Measurements from ENCODE around the gene SNX33.
"Not testable (repeated sequence)": the region's sequence is repeated elsewhere in the genome, so short reads cannot be mapped to it uniquely, and the experiment has no call there.

The SNX33 gene

GRCh38 chr15:75683646-75684312 lies 36.1 kb downstream of the SNX33 start:
- DNase-seq (ENCODE audit: low spot score): peak; percentile 69

- DNase-seq (ENCODE audit: low spot score): no peak
These were observed 36.9 kb downstream of the SNX33 start for GRCh38 chr15:75684648-75685047.

DNA sequence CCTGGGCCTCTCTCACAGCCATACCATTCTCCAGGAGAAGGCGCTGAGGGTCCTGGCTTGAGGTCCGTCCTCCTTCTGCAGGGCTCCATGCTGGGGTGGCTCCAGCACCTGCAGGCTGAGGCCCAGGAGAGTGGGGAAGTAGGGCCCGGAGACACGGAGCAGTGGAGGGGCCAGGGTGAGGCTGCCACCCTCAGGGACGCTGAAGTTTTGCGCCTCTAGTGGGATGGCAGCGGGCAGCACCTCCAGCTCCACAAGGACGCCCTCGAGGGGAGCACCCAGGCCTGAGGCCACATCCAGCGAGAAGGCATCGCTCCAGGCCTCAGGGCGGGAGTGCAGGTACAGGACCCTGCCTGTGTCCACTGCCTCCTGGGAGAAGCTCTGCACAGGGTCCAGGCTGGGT lies 37.5 kb downstream of the SNX33 start:
- no peak for DNase-seq (ENCODE audit: low spot score)

GRCh38 chr15:75686212-75686642 lies 38.5 kb downstream of the SNX33 start:
- DNase-seq (ENCODE audit: low spot score): peak; percentile 83

- DNase-seq (ENCODE audit: low spot score): no peak
These were observed 40.0 kb downstream of the SNX33 start for GRCh38 chr15:75687486-75688277.

- DNase-seq (ENCODE audit: low spot score): no peak
These were observed 40.5 kb downstream of the SNX33 start for GRCh38 chr15:75688278-75688557.

GRCh38 chr15:75688831-75689230 lies 41.1 kb downstream of the SNX33 start:
- no peak for DNase-seq (ENCODE audit: low spot score)

- DNase-seq (ENCODE audit: low spot score): not testable (repeated sequence)
These were observed 41.7 kb downstream of the SNX33 start for GRCh38 chr15:75689429-75689828.

- DNase-seq (ENCODE audit: low spot score): not testable (repeated sequence)
These were observed 44.6 kb downstream of the SNX33 start for GRCh38 chr15:75692311-75692710.

- not testable (repeated sequence) for DNase-seq (ENCODE audit: low spot score)
These were observed 45.3 kb downstream of the SNX33 start for GRCh38 chr15:75693028-75693427.

- no peak for DNase-seq (ENCODE audit: low spot score)
These were observed 46.0 kb downstream of the SNX33 start for GRCh38 chr15:75693501-75694240.

GRCh38 chr15:75694241-75695182 lies 46.8 kb downstream of the SNX33 start:
- DNase-seq (ENCODE audit: low spot score): no peak

- no peak for DNase-seq (ENCODE audit: low spot score)
These were observed 47.5 kb downstream of the SNX33 start for GRCh38 chr15:75695220-75695619.

DNA sequence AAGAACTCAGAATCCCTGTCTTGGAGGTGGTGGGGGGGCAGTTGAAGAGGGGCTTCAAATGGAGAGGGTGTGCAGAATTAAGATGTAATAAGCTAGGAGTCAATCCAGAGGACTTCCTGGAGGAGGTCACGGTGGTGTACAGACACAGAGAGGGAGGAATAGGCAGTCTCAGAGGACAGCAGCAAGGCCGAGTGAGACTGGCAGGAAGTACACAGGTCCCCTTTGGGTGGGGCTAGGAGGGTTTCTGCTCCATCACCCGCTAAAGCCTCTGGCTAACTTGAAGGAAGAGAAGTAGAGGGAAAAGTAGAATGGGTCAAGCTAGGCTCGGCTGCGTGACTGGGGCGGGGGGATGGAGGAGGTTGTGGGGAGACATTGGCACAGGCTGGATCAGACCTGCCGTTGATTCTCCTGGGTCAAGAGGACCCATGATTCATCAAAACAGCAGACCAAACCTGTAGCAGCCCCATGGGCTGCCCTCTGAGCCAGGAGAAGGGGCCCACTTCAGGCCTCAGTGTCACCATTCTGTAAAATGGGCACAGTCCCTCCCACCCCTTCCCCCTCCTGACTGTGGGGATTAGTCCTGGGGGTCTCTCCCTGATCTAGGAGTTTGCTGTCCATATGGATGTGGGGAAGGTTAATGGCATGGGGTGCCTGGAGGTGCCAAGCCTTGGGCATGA lies 48.1 kb downstream of the SNX33 start:
- DNase-seq (ENCODE audit: low spot score): no peak

GRCh38 chr15:75696311-75696720 lies 48.6 kb downstream of the SNX33 start:
- DNase-seq (ENCODE audit: low spot score): no peak

DNA sequence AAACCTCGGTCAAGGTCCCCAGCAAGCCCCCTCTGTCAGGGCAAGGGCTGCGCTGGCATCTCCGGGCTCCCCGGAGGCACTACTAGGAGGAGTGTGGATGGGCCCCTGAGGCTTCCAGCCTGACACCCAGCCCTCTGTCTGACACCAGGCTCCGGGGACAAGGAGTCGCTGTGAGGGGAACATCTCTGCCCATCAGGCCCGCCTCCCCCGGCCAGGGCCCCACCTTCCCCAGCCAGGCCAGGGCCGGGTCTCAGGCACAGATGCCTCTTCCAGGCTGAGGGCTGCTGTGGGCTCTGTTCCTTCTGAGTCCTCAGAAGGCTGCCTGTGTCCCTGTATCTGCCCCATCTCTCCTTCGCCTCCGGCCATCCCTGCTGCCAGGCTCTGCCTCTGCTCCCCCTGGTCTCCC lies 49.1 kb downstream of the SNX33 start:
- DNase-seq (ENCODE audit: low spot score): no peak

DNA sequence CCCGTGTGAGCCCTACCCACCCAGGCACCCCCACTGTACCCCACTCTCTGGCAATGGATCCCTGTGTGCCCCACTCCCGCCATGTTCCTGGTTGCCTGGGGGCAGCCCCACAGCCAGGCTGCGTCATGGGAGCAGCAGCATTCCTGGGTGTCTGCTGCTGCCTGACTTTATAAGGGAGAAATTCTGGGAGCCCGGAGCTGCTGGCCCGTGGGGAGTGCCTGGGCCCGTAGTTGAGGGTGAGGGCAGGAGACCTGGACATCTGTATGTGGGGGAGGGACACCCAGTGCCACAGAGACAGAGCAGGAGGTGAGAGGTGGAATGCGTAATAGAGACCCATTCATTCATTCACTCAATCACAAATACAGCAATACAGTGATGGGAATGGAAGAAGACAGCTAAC lies 49.8 kb downstream of the SNX33 start:
- DNase-seq (ENCODE audit: low spot score): no peak

DNA sequence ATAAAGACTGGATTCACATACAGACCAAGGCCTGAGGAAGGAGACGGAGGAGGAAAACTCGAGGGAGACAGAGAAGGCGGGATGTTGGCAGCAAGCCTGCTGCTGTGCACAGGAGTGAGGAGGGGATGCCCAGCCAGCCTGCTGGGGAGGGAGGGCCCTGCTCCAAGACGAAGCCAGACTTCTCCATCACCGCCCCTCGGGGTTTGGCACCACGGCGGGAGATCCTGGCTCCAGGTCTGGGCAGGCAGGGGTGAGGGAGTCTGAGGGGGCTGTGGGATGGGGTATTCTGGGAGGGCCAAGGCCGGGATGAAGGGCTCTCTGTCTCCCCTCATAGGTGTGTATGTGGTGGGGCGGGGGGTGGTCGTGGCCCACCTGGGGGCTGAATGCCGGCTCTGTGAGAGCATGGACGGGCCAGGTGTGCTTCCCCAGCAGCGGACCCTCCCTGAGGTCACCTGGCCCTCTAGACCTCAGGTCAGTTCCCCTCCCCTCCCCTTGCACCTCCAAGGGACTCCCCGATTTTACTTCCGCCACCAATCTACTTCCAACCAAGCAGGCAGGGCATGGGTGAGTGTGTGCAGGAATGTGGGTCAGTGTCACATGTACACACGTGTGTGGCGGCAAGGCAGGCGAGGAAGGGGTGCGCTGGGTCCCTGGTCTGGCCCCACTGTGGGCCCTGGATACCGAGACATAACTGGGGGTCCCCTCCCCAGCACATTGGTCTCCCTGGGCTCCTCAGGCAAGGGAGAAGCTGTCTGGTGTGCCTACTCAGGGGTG lies 50.4 kb downstream of the SNX33 start:
- not testable (repeated sequence) for DNase-seq (ENCODE audit: low spot score)

GRCh38 chr15:75699517-75699916 lies 51.8 kb downstream of the SNX33 start:
- not testable (repeated sequence) for DNase-seq (ENCODE audit: low spot score)
